ENCODE results near the gene HOXA11.

DNA sequence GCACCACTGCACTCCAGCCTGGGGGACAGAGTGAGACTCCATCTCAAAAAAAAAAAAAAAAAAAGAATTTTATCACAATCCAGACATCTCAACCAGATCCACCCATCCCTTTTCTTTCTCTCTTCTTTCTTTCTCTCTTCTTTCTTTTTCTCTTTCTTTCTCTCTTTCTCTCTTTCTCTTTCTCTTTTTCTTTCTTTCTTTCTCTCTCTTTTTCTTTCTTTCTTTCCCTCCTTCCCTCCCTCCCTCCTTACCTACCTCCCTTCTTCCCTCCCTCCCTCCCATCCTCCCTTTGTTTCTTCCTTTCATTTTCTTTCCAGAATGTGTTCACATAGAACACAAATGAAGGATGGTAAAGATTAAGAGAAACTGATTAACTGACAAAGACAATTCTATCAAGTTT, 32.9 kb upstream of the HOXA11 start:
- TF ChIP-seq POLR2AphosphoS5 (IDR thresholded peaks at IDR 0.05; ENCODE audit: insufficient read depth in 1 of 2, low read depth in 1 of 2) (no peak), POLR2A (IDR thresholded peaks at IDR 0.05) (no peak)
- TF ChIP-seq, protein P1, sequence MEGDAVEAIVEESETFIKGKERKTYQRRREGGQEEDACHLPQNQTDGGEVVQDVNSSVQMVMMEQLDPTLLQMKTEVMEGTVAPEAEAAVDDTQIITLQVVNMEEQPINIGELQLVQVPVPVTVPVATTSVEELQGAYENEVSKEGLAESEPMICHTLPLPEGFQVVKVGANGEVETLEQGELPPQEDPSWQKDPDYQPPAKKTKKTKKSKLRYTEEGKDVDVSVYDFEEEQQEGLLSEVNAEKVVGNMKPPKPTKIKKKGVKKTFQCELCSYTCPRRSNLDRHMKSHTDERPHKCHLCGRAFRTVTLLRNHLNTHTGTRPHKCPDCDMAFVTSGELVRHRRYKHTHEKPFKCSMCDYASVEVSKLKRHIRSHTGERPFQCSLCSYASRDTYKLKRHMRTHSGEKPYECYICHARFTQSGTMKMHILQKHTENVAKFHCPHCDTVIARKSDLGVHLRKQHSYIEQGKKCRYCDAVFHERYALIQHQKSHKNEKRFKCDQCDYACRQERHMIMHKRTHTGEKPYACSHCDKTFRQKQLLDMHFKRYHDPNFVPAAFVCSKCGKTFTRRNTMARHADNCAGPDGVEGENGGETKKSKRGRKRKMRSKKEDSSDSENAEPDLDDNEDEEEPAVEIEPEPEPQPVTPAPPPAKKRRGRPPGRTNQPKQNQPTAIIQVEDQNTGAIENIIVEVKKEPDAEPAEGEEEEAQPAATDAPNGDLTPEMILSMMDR (IDR thresholded peaks at IDR 0.05), result no peak

Measured in vagina (tissue), 2 donors.